WTC11 (cell line): ENCODE data around the gene CRACR2A. TPM values are rescaled to one million over a fixed set of nuclear protein-coding genes. Genes with fewer than 3 reads are reported as not detected.

ENCODE experiments used
- ATAC-seq: fragments of 200-7000 bp; cut with Tn5 transposase; 2 replicates; pipeline ENCODE4 v1.10.0; 2021; ENCODE audit warnings: mild to moderate bottlenecking, moderate library complexity
- CTCF ChIA-PET: fragments of 300-600 bp; sonication (Branson Sonifier 250); formaldehyde crosslinking; loops from one replicate; lab custom pipeline; 2021; ENCODE audit warnings: antibody characterized with exemption; lab: Charles Lee
- POLR2A ChIA-PET: fragments of 350-600 bp; sonication (Branson Sonifier 250); formaldehyde crosslinking; loops from one replicate; lab custom pipeline; 2021; ENCODE audit warnings: antibody characterized with exemption; lab: Charles Lee
- DNase-seq: peaks from one replicate; pipeline ENCODE4 v3.0.0; 2021; ENCODE audit warnings: low spot score
- H3K27ac Mint-ChIP-seq: 2 replicates; pipeline ENCODE4 v1.8.0; 2021; ENCODE audit warnings: mixed read lengths
- H3K27me3 Mint-ChIP-seq: 2 replicates; pipeline ENCODE4 v1.8.0; 2021; ENCODE audit warnings: low read depth, mild to moderate bottlenecking, moderate library complexity, mixed read lengths
- H3K36me3 Mint-ChIP-seq: 2 replicates; pipeline ENCODE4 v1.8.0; 2021; ENCODE audit warnings: mixed read lengths
- H3K4me1 Mint-ChIP-seq: 2 replicates; pipeline ENCODE4 v1.8.0; 2022; ENCODE audit warnings: mixed read lengths
- H3K4me3 Mint-ChIP-seq: 2 replicates; pipeline ENCODE4 v1.8.0; 2021; ENCODE audit warnings: mild to moderate bottlenecking, moderate library complexity, mixed read lengths
- H3K9me3 Mint-ChIP-seq: 2 replicates; pipeline ENCODE4 v1.8.0; 2021; ENCODE audit warnings: mixed read lengths
- EMX1 ChIP-seq: fragments of 250-450 bp; sonication (Bioruptor Pico); IDR thresholded peaks from 2 replicates; pipeline ENCODE4 v1.8.0; 2021; ENCODE audit warnings: mild to moderate bottlenecking
- FOXJ3 ChIP-seq: sonication (generic); formaldehyde crosslinking; IDR thresholded peaks from 2 replicates; pipeline ENCODE4 v1.9.0; 2021; ENCODE audit warnings: missing genetic modification reagents, mild to moderate bottlenecking, borderline replicate concordance
- IRF2 ChIP-seq: sonication (generic); formaldehyde crosslinking; IDR thresholded peaks from 2 replicates; pipeline ENCODE4 v1.8.0; 2022; ENCODE audit warnings: low read depth, missing genetic modification reagents, borderline replicate concordance
- JUN ChIP-seq: sonication (generic); formaldehyde crosslinking; IDR thresholded peaks from 2 replicates; pipeline ENCODE4 v1.8.0; 2023; ENCODE audit warnings: mild to moderate bottlenecking, missing genetic modification reagents
- NFATC4 ChIP-seq: fragments of 250-450 bp; sonication (Bioruptor Pico); IDR thresholded peaks from 2 replicates; pipeline ENCODE4 v1.9.0; 2021; ENCODE audit warnings: mild to moderate bottlenecking
- PRRX2 ChIP-seq: fragments of 250-450 bp; sonication (Bioruptor Pico); IDR thresholded peaks from 2 replicates; pipeline ENCODE4 v1.8.0; 2021; ENCODE audit warnings: mild to moderate bottlenecking
- SOX15 ChIP-seq: fragments of 250-450 bp; sonication (Bioruptor Pico); IDR thresholded peaks from 2 replicates; pipeline ENCODE4 v1.9.0; 2021; ENCODE audit warnings: mild to moderate bottlenecking
- TEAD4 ChIP-seq: sonication (generic); formaldehyde crosslinking; IDR thresholded peaks from 2 replicates; pipeline ENCODE4 v1.8.0; 2022; ENCODE audit warnings: mild to moderate bottlenecking, missing genetic modification reagents
- ZNF121 ChIP-seq: sonication (generic); formaldehyde crosslinking; IDR thresholded peaks from 2 replicates; pipeline ENCODE4 v1.8.0; 2023; ENCODE audit warnings: missing genetic modification reagents
- ZNF232 ChIP-seq: sonication (generic); formaldehyde crosslinking; IDR thresholded peaks from 2 replicates; pipeline ENCODE4 v1.8.0; 2022; ENCODE audit warnings: mild to moderate bottlenecking, missing genetic modification reagents
- total RNA-seq: library from RNA; stranded (reverse); gene quantifications from 3 replicates; pipeline ENCODE4 v1.2.3, GENCODE V29; 2021
- TF ChIP-seq, protein P1 (sequence below): sonication (generic); formaldehyde crosslinking; IDR thresholded peaks from 2 replicates; pipeline ENCODE4 v1.8.0; 2023; ENCODE audit warnings: mild to moderate bottlenecking, missing genetic modification reagents
- TF ChIP-seq, protein P2 (sequence below): fragments of 250-450 bp; sonication (Bioruptor Pico); IDR thresholded peaks from 2 replicates; pipeline ENCODE4 v1.9.0; 2021; ENCODE audit warnings: mild to moderate bottlenecking
- TF ChIP-seq, protein P3 (sequence below): sonication (generic); formaldehyde crosslinking; IDR thresholded peaks from 2 replicates; pipeline ENCODE4 v1.8.1; 2022; ENCODE audit warnings: mild to moderate bottlenecking, missing genetic modification reagents, moderate library complexity, borderline replicate concordance
- TF ChIP-seq, protein P4 (sequence below): fragments of 250-450 bp; sonication (Bioruptor Pico); IDR thresholded peaks from 2 replicates; pipeline ENCODE4 v1.9.0; 2021; ENCODE audit warnings: mild to moderate bottlenecking, borderline replicate concordance
- TF ChIP-seq, protein P5 (sequence below): sonication (generic); formaldehyde crosslinking; IDR thresholded peaks from 2 replicates; pipeline ENCODE4 v1.8.0; 2022; ENCODE audit warnings: mild to moderate bottlenecking, missing genetic modification reagents

The CRACR2A gene
- total RNA-seq, 1 experiment from 2014 or later, result 2.6 TPM

DNA sequence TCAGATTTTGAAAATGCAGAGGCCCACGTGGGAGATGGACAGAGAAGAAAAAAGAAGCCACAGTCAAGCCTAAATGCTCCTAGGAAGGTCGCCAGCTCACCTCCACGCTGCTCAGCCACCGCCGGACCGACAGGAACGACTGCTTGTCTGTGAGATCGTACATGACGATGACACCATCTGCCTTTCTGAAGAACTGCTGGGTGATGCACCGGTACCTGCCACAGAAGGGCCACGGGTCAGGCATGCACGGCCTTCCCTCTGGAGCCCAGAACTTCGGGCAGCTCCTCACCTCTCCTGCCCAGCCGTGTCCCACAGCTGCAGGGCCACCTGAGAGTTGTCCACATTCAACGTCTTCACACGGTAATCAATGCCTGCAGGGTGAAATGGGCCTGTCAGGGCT, 125.6 kb downstream of the CRACR2A start (continued):
- TF ChIP-seq, protein P1, sequence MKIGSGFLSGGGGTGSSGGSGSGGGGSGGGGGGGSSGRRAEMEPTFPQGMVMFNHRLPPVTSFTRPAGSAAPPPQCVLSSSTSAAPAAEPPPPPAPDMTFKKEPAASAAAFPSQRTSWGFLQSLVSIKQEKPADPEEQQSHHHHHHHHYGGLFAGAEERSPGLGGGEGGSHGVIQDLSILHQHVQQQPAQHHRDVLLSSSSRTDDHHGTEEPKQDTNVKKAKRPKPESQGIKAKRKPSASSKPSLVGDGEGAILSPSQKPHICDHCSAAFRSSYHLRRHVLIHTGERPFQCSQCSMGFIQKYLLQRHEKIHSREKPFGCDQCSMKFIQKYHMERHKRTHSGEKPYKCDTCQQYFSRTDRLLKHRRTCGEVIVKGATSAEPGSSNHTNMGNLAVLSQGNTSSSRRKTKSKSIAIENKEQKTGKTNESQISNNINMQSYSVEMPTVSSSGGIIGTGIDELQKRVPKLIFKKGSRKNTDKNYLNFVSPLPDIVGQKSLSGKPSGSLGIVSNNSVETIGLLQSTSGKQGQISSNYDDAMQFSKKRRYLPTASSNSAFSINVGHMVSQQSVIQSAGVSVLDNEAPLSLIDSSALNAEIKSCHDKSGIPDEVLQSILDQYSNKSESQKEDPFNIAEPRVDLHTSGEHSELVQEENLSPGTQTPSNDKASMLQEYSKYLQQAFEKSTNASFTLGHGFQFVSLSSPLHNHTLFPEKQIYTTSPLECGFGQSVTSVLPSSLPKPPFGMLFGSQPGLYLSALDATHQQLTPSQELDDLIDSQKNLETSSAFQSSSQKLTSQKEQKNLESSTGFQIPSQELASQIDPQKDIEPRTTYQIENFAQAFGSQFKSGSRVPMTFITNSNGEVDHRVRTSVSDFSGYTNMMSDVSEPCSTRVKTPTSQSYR (CRISPR knock-in tag), result no peak
- no peak for TF ChIP-seq ZNF232 (CRISPR knock-in tag)
- no peak for TF ChIP-seq IRF2 (CRISPR knock-in tag)
- TF ChIP-seq JUN (CRISPR knock-in tag), result no peak
- TF ChIP-seq, protein P2, sequence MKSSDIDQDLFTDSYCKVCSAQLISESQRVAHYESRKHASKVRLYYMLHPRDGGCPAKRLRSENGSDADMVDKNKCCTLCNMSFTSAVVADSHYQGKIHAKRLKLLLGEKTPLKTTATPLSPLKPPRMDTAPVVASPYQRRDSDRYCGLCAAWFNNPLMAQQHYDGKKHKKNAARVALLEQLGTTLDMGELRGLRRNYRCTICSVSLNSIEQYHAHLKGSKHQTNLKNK (CRISPR knock-in tag), result no peak
- no peak for TF ChIP-seq NFATC4

DNA sequence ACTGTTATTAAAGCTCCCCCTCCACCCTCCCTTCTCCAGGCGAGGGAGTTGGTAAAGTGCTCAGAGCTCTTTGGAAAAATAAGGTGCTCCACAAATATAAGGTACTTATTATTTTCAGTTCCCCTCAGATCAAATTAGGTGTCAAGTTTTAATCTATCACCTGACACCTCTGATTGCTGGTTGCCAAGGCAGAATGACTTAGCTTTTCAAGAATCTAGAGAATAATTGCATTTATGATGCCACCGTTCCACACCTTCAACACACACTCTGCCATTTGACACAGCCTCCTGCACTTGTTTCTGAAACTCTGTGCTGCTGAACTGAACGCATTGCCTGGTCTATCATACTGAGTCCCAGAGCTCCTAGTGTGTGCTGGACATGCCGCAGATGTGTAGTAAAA, 128.6 kb downstream of the CRACR2A start:
- Mint-ChIP-seq H3K27me3 (no peaks in the 10 kb centered on the region), H3K36me3 (no peaks in the 10 kb centered on the region), H3K27ac (no peak overlapping the region), H3K9me3 (no peaks in the 10 kb centered on the region), H3K4me3 (no peak overlapping the region), H3K4me1 (peaks cover 11% of the 10 kb centered on the region)
- TF ChIP-seq EMX1 (CRISPR knock-in tag), result no peak
- no peak for TF ChIP-seq FOXJ3 (CRISPR knock-in tag)
- TF ChIP-seq, protein P3, sequence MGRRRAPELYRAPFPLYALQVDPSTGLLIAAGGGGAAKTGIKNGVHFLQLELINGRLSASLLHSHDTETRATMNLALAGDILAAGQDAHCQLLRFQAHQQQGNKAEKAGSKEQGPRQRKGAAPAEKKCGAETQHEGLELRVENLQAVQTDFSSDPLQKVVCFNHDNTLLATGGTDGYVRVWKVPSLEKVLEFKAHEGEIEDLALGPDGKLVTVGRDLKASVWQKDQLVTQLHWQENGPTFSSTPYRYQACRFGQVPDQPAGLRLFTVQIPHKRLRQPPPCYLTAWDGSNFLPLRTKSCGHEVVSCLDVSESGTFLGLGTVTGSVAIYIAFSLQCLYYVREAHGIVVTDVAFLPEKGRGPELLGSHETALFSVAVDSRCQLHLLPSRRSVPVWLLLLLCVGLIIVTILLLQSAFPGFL, result no peak
- TF ChIP-seq, protein P4, sequence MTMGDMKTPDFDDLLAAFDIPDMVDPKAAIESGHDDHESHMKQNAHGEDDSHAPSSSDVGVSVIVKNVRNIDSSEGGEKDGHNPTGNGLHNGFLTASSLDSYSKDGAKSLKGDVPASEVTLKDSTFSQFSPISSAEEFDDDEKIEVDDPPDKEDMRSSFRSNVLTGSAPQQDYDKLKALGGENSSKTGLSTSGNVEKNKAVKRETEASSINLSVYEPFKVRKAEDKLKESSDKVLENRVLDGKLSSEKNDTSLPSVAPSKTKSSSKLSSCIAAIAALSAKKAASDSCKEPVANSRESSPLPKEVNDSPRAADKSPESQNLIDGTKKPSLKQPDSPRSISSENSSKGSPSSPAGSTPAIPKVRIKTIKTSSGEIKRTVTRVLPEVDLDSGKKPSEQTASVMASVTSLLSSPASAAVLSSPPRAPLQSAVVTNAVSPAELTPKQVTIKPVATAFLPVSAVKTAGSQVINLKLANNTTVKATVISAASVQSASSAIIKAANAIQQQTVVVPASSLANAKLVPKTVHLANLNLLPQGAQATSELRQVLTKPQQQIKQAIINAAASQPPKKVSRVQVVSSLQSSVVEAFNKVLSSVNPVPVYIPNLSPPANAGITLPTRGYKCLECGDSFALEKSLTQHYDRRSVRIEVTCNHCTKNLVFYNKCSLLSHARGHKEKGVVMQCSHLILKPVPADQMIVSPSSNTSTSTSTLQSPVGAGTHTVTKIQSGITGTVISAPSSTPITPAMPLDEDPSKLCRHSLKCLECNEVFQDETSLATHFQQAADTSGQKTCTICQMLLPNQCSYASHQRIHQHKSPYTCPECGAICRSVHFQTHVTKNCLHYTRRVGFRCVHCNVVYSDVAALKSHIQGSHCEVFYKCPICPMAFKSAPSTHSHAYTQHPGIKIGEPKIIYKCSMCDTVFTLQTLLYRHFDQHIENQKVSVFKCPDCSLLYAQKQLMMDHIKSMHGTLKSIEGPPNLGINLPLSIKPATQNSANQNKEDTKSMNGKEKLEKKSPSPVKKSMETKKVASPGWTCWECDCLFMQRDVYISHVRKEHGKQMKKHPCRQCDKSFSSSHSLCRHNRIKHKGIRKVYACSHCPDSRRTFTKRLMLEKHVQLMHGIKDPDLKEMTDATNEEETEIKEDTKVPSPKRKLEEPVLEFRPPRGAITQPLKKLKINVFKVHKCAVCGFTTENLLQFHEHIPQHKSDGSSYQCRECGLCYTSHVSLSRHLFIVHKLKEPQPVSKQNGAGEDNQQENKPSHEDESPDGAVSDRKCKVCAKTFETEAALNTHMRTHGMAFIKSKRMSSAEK (CRISPR knock-in tag), result no peak
- TF ChIP-seq, protein P5, sequence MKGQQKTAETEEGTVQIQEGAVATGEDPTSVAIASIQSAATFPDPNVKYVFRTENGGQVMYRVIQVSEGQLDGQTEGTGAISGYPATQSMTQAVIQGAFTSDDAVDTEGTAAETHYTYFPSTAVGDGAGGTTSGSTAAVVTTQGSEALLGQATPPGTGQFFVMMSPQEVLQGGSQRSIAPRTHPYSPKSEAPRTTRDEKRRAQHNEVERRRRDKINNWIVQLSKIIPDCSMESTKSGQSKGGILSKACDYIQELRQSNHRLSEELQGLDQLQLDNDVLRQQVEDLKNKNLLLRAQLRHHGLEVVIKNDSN (CRISPR knock-in tag), result no peak
- TF ChIP-seq PRRX2, result no peak
- TF ChIP-seq SOX15 (CRISPR knock-in tag), result no peak
- no peak for TF ChIP-seq ZNF121
- TF ChIP-seq TEAD4, result no peak
- ChIA-PET POLR2A (no interaction called here), CTCF (interaction anchor here (1.0 to 1.4 kb wide), 4 partner anchors 43 to 324 kb away, joined by 3 to 4 read pairs (median 3); no protein-coding TSS in a partner anchor)
- no peak for ATAC-seq
- no peak for DNase-seq
